Measurements from ENCODE around the gene RNF128. TPM values are rescaled to one million over a fixed set of nuclear protein-coding genes. Genes with fewer than 3 reads are reported as not detected.

Gene RNF128
- total and polyA plus RNA-seq, 2 of the 13 experiments (the other 11 are each of a cell fraction or from before 2014, with no cell fraction given), result 18.5 to 43.5 TPM

DNA sequence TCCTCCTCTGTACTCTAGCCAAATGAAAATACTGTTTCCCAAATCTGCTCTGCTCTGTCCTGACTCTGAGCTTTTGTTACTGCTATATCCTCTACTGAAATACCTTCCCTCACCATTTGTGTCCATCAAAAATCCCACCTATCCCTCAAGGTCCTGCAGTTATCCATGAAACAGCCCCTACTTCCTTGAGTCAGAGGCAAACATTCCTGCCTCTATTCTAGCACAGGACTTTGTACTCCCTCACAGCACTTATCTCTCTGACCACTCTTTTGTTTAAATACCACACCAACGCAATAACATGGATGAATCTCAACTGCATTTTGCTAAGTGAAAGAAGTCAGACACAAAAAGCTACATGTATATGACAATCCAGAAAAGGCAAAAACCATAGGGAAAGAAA, 10.5 kb upstream of the RNF128 start (continued):
- TF ChIP-seq CTCF (CRISPR knock-in tag; IDR thresholded peaks at IDR 0.05), result no peak
- 0 out of 2 replicates have a peak, but pooled peaks have one; percentile 19 for TF ChIP-seq THAP11 (CRISPR knock-in tag; IDR thresholded peaks at IDR 0.05)
- no peak for TF ChIP-seq FOXA1 (IDR thresholded peaks at IDR 0.05)
- TF ChIP-seq FOXA1 (CRISPR knock-in tag; IDR thresholded peaks at IDR 0.05), result 0 out of 2 replicates have a peak, but pooled peaks have one; percentile 9
- no peak for TF ChIP-seq ZNF75D (CRISPR knock-in tag; IDR thresholded peaks at IDR 0.05; ENCODE audit: borderline replicate concordance)
- no peak for TF ChIP-seq RBM22 (optimal IDR thresholded peaks at IDR 0.05; ENCODE audit: low read length)
- TF ChIP-seq ASH2L (IDR thresholded peaks at IDR 0.05; ENCODE audit: insufficient read length, low read depth, low read length), result peak; percentile 67
- no peak for TF ChIP-seq SRY (CRISPR knock-in tag; IDR thresholded peaks at IDR 0.05)
- no peak for TF ChIP-seq MXD4 (CRISPR knock-in tag; IDR thresholded peaks at IDR 0.05)
- TF ChIP-seq, protein P1, sequence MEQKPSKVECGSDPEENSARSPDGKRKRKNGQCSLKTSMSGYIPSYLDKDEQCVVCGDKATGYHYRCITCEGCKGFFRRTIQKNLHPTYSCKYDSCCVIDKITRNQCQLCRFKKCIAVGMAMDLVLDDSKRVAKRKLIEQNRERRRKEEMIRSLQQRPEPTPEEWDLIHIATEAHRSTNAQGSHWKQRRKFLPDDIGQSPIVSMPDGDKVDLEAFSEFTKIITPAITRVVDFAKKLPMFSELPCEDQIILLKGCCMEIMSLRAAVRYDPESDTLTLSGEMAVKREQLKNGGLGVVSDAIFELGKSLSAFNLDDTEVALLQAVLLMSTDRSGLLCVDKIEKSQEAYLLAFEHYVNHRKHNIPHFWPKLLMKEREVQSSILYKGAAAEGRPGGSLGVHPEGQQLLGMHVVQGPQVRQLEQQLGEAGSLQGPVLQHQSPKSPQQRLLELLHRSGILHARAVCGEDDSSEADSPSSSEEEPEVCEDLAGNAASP (CRISPR knock-in tag; IDR thresholded peaks at IDR 0.05; ENCODE audit: borderline replicate concordance), result no peak
- TF ChIP-seq NCOA2 (CRISPR knock-in tag; IDR thresholded peaks at IDR 0.05), result peak; percentile 64
- TF ChIP-seq HNF4G (IDR thresholded peaks at IDR 0.05; ENCODE audit: borderline replicate concordance, low read depth, low read length), result no peak; the same call in 1 of the 2 replicates
- peak; percentile 38; the same call in 1 of the 2 replicates for TF ChIP-seq HNF4G (CRISPR knock-in tag; IDR thresholded peaks at IDR 0.05; ENCODE audit: borderline replicate concordance, low read depth)
- 0 out of 2 replicates have a peak, but pooled peaks have one; percentile 17 for TF ChIP-seq ZNF12 (CRISPR knock-in tag; IDR thresholded peaks at IDR 0.05)

Measured in HepG2 (cell line).